Activated CD4-positive, CD25-positive, alpha-beta regulatory T cell treated with anti-CD3 and anti-CD28 coated beads, Interleukin-2, amount 50 U/mL, for 24 hours (primary cell): ENCODE data around the gene HSPA9.
"Not testable (repeated sequence)": the region's sequence is repeated elsewhere in the genome, so short reads cannot be mapped to it uniquely, and the experiment has no call there.

Experiments used
- ATAC-seq, 2 donors: fragments of 150-1000 bp; cut with Tn5 transposase; one replicate each; pipeline ENCODE4 v1.10.0; 2021; ENCODE audit warnings: mild to moderate bottlenecking in 1 of 2, moderate library complexity in 1 of 2

HSPA9 gene

GRCh38 chr5:138528744-138529469 is 46.3 kb downstream of the HSPA9 start:
- no peak for ATAC-seq

GRCh38 chr5:138528208-138528607 is 47.0 kb downstream of the HSPA9 start:
- no peak for ATAC-seq

GRCh38 chr5:138527170-138527569 is 48.0 kb downstream of the HSPA9 start:
- no peak for ATAC-seq

GRCh38 chr5:138523406-138523805 is 51.8 kb downstream of the HSPA9 start:
- no peak for ATAC-seq

GRCh38 chr5:138520971-138521370 is 54.2 kb downstream of the HSPA9 start:
- no peak for ATAC-seq

- ATAC-seq, result no peak
Observed at GRCh38 chr5:138517437-138517836, 57.8 kb downstream of the HSPA9 start.

- ATAC-seq, result no peak
Observed at GRCh38 chr5:138515556-138516245, 59.5 kb downstream of the HSPA9 start.

- no peak for ATAC-seq
Observed at GRCh38 chr5:138514021-138514420, 61.2 kb downstream of the HSPA9 start.

- no peak for ATAC-seq
Observed at GRCh38 chr5:138508958-138509357, 66.2 kb downstream of the HSPA9 start.

- ATAC-seq, result not testable (repeated sequence)
Observed at GRCh38 chr5:138507485-138507884, 67.7 kb downstream of the HSPA9 start.

GRCh38 chr5:138506370-138507306 is 68.6 kb downstream of the HSPA9 start:
- ATAC-seq, result no peak

- no peak for ATAC-seq
Observed at GRCh38 chr5:138504799-138505198, 70.4 kb downstream of the HSPA9 start.
